ENCODE data around the gene OXSM.

The OXSM gene

GRCh38 chr3:25836579-25836978 is 46.7 kb downstream of the OXSM start:
- no peak overlapping the region for H3K4me3 ChIP-seq (ENCODE audit: insufficient read depth, low read length, poor library complexity, severe bottlenecking)

DNA sequence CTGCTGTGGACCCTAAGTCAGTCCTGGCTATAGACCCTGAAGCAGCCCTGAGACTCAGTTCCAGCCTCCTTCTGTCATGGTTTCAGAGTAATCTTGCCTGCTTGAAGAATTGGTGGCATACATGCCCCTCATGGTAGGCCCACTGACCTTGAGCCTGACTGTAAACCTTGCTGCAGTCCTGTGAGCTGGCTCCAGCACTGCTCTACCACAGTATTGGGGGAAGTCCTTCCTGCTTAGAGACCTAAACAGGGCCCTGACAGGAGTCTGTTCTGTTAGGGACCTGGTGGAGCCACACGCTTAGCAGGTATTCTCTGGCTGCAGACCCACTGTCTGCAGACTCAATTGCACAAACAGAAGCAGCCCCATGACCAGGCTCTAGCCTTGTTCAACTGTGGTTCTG is 47.1 kb downstream of the OXSM start:
- Histone ChIP-seq H3K4me3 (ENCODE audit: insufficient read depth, low read length, poor library complexity, severe bottlenecking) (no peak overlapping the region), H3K4me2 (ENCODE audit: low read depth, low read length, poor library complexity, severe bottlenecking) (no peak overlapping the region), H3K36me3 (ENCODE audit: low read length) (no peaks in the 10 kb centered on the region), H3K9me2 (replicated peaks; ENCODE audit: insufficient read depth, low read length) (no peaks in the 10 kb centered on the region), H3K27ac (ENCODE audit: low read depth, low read length) (no peak overlapping the region), H4K20me1 (ENCODE audit: low read depth, low read length) (no peaks in the 10 kb centered on the region), H3K79me2 (ENCODE audit: insufficient read depth, low read length) (no peaks in the 10 kb centered on the region), H3K9ac (ENCODE audit: low read length) (no peak overlapping the region), H3K27me3 (ENCODE audit: low read length) (no peaks in the 10 kb centered on the region), H3K9me3 (ENCODE audit: insufficient read depth, low read length) (no peaks in the 10 kb centered on the region), H2AFZ (ENCODE audit: low read depth, low read length, severe bottlenecking) (no peak overlapping the region), H3F3A (ENCODE audit: insufficient read depth) (no peaks in the 10 kb centered on the region)
- TF ChIP-seq EZH2phosphoT487 (conservative IDR thresholded peaks at IDR 0.05; ENCODE audit: low read length) = no peak
- TF ChIP-seq CTCF (IDR thresholded peaks at IDR 0.05; ENCODE audit: insufficient read depth, low read length, poor library complexity, severe bottlenecking) = no peak

More at GRCh38 chr3:25836579-25836978, 46.7 kb downstream of the OXSM start:
- no peaks in the 10 kb centered on the region for H3K9me2 ChIP-seq (replicated peaks; ENCODE audit: insufficient read depth, low read length)
- no peak overlapping the region for H3K27ac ChIP-seq (ENCODE audit: low read depth, low read length)
- H3K27me3 ChIP-seq (ENCODE audit: low read length) = no peaks in the 10 kb centered on the region
- H3K9ac ChIP-seq (ENCODE audit: low read length) = no peak overlapping the region
- no peak overlapping the region for H3K4me2 ChIP-seq (ENCODE audit: low read depth, low read length, poor library complexity, severe bottlenecking)
- H3F3A ChIP-seq (ENCODE audit: insufficient read depth) = no peaks in the 10 kb centered on the region
- no peaks in the 10 kb centered on the region for H3K79me2 ChIP-seq (ENCODE audit: insufficient read depth, low read length)
- no peaks in the 10 kb centered on the region for H3K9me3 ChIP-seq (ENCODE audit: insufficient read depth, low read length)
- H4K20me1 ChIP-seq (ENCODE audit: low read depth, low read length) = no peaks in the 10 kb centered on the region
- no peak overlapping the region for H2AFZ ChIP-seq (ENCODE audit: low read depth, low read length, severe bottlenecking)
- TF ChIP-seq EZH2phosphoT487 (conservative IDR thresholded peaks at IDR 0.05; ENCODE audit: low read length) (no peak), CTCF (IDR thresholded peaks at IDR 0.05; ENCODE audit: insufficient read depth, low read length, poor library complexity, severe bottlenecking) (no peak)
- H3K36me3 ChIP-seq (ENCODE audit: low read length) = no peaks in the 10 kb centered on the region

DNA sequence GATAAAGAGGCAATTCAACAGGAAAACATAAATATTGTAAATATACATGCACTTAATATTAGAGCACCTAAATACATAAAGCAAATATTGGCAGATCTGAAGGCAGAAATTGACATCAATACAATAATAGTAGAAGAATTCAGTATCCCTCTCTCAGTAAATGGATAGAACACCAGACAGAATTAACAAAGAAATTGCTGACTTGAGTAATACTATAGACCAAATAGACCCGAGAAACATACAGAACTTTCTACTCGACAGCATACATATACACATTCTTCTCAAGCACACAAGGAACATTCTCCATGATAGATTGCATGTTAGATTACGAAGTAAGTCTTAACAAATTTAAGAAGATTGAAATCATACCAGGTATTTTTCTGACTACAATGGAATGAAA is 50.2 kb downstream of the OXSM start:
- H2AFZ ChIP-seq (ENCODE audit: low read depth, low read length, severe bottlenecking) = no peak overlapping the region
- H3K27me3 ChIP-seq (ENCODE audit: low read length) = no peaks in the 10 kb centered on the region
- TF ChIP-seq CTCF (IDR thresholded peaks at IDR 0.05; ENCODE audit: insufficient read depth, low read length, poor library complexity, severe bottlenecking) = no peak
- no peak for TF ChIP-seq EZH2phosphoT487 (conservative IDR thresholded peaks at IDR 0.05; ENCODE audit: low read length)
- no peaks in the 10 kb centered on the region for H3K36me3 ChIP-seq (ENCODE audit: low read length)
- no peak overlapping the region for H3K27ac ChIP-seq (ENCODE audit: low read depth, low read length)
- no peak overlapping the region for H3K9ac ChIP-seq (ENCODE audit: low read length)
- H3K4me3 ChIP-seq (ENCODE audit: insufficient read depth, low read length, poor library complexity, severe bottlenecking) = no peak overlapping the region
- no peaks in the 10 kb centered on the region for H3K79me2 ChIP-seq (ENCODE audit: insufficient read depth, low read length)
- no peak overlapping the region for H3K4me2 ChIP-seq (ENCODE audit: low read depth, low read length, poor library complexity, severe bottlenecking)
- no peaks in the 10 kb centered on the region for H3K9me3 ChIP-seq (ENCODE audit: insufficient read depth, low read length)
- H3K9me2 ChIP-seq (replicated peaks; ENCODE audit: insufficient read depth, low read length) = no peaks in the 10 kb centered on the region
- no peaks in the 10 kb centered on the region for H4K20me1 ChIP-seq (ENCODE audit: low read depth, low read length)
- H3F3A ChIP-seq (ENCODE audit: insufficient read depth) = no peaks in the 10 kb centered on the region
